K562 (cell line): ENCODE data around the gene TMEM39B. TPM values are rescaled to one million over a fixed set of nuclear protein-coding genes. Genes with fewer than 3 reads are reported as not detected.

Experiments used
- BCOR ChIP-seq: fragments of 450-650 bp; IDR thresholded peaks from 2 replicates; pipeline ENCODE4 v1.6.1; 2016
- C11orf30 ChIP-seq: fragments of 450-650 bp; IDR thresholded peaks from 2 replicates; pipeline ENCODE4 v1.6.1; 2016; ENCODE audit warnings: low read depth, mild to moderate bottlenecking
- KDM1A ChIP-seq, 2 experiments: fragments of 450-650 bp; IDR thresholded peaks; 2 replicates each; pipeline ENCODE4 v1.6.1; 2016; ENCODE audit warnings: mild to moderate bottlenecking in 2 of 2
- MYNN ChIP-seq, 2 experiments: sonication (generic); formaldehyde crosslinking in 1 of 2; IDR thresholded peaks; 2 replicates each; pipeline versions ENCODE4 v1.5.0 to v1.6.1; 2016 to 2020; ENCODE audit warnings: antibody characterized with exemption in 1 of 2, missing genetic modification reagents in 1 of 2
- polyA plus RNA-seq, 8 experiments: library from polyadenylated mRNA; depleted of rRNA in 4 of 8; stranded (reverse) in 5 of 8; unstranded in 3 of 8; fragments of >200 nt; fragmentation: Nextera tagmentation in 2 of 8; fragmentation: Illumina TruSeq in 1 of 8; extraction: Ambion mirVana in 2 of 8; extraction: Trizol in 1 of 8; gene quantifications; 2 replicates each; pipeline versions ENCODE4 v1.2.1 to v1.2.3, GENCODE V29; 2011 to 2014; ENCODE audit warnings: inconsistent platforms in 1 of 8, missing spikeins in 1 of 8
- total RNA-seq, 7 experiments: library from RNA; depleted of rRNA in 6 of 7; stranded (reverse); fragments of >200 nt in 6 of 7; fragmentation: Illumina TruSeq in 2 of 7; extraction: Trizol in 2 of 7; gene quantifications; 2 replicates each; pipeline versions ENCODE4 v1.2.1 to v1.2.3, GENCODE V29; 2011 to 2021; ENCODE audit warnings: low replicate concordance in 1 of 7
- TF ChIP-seq, protein P1 (sequence below), 2 experiments: fragments of 450-650 bp; formaldehyde crosslinking in 1 of 2; IDR thresholded peaks; 2 replicates each; pipeline versions ENCODE4 v1.4.0 to v1.6.1; 2014 to 2020; ENCODE audit warnings: mild to moderate bottlenecking in 2 of 2, borderline replicate concordance in 1 of 2, low read depth in 1 of 2

TMEM39B gene
- total and polyA plus RNA-seq, 9 of the 15 experiments (the other 6 are each of a cell fraction or from before 2014, with no cell fraction given): 0.92 to 28.5 (median 9.7) TPM

DNA sequence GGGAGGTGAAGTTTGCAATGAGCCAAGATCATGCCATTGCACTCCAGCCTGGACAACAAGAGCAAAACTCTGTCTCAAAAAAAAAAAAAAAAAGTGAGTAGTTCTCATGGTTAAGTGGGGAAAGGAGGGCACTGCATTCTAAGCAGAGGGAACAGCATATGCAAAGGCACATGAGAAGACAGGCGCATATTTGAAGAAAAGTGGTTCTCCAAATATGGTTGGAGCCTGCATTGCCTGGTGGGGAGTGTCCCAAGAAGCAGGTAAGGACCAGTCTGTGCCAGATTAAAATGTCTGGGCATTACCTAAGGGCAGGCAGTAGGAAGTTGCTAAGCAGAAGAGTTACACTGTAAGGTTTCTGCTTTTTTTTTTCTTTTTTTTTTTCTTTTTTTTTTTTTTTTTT, 32.6 kb downstream of the TMEM39B start (continued):
- TF ChIP-seq, protein P1, sequence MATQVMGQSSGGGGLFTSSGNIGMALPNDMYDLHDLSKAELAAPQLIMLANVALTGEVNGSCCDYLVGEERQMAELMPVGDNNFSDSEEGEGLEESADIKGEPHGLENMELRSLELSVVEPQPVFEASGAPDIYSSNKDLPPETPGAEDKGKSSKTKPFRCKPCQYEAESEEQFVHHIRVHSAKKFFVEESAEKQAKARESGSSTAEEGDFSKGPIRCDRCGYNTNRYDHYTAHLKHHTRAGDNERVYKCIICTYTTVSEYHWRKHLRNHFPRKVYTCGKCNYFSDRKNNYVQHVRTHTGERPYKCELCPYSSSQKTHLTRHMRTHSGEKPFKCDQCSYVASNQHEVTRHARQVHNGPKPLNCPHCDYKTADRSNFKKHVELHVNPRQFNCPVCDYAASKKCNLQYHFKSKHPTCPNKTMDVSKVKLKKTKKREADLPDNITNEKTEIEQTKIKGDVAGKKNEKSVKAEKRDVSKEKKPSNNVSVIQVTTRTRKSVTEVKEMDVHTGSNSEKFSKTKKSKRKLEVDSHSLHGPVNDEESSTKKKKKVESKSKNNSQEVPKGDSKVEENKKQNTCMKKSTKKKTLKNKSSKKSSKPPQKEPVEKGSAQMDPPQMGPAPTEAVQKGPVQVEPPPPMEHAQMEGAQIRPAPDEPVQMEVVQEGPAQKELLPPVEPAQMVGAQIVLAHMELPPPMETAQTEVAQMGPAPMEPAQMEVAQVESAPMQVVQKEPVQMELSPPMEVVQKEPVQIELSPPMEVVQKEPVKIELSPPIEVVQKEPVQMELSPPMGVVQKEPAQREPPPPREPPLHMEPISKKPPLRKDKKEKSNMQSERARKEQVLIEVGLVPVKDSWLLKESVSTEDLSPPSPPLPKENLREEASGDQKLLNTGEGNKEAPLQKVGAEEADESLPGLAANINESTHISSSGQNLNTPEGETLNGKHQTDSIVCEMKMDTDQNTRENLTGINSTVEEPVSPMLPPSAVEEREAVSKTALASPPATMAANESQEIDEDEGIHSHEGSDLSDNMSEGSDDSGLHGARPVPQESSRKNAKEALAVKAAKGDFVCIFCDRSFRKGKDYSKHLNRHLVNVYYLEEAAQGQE (IDR thresholded peaks at IDR 0.05; ENCODE audit: borderline replicate concordance): peak; percentile 29; the same call in 1 of the 2 replicates
- TF ChIP-seq, protein P1 (CRISPR knock-in tag; IDR thresholded peaks at IDR 0.05; ENCODE audit: low read depth): no peak
- TF ChIP-seq BCOR (peak; percentile 61; the same call in 1 of the 2 replicates), MYNN (IDR thresholded peaks at IDR 0.05) (no peak), MYNN (CRISPR knock-in tag; IDR thresholded peaks at IDR 0.05) (no peak), C11orf30 (no peak), KDM1A (IDR thresholded peaks at IDR 0.05) (peak in 1 of 2 experiments; percentile 9; a peak in 1 of 4 replicates)
- TF ChIP-seq, all 486 proteins: peak for 5
